Measurements from ENCODE around the gene BRF1. TPM values are rescaled to one million over a fixed set of nuclear protein-coding genes. Genes with fewer than 3 reads are reported as not detected.

Gene BRF1
- total RNA-seq, 4 donors from 2014 or later = 44.5 to 99.6 (median 56.2) TPM

DNA sequence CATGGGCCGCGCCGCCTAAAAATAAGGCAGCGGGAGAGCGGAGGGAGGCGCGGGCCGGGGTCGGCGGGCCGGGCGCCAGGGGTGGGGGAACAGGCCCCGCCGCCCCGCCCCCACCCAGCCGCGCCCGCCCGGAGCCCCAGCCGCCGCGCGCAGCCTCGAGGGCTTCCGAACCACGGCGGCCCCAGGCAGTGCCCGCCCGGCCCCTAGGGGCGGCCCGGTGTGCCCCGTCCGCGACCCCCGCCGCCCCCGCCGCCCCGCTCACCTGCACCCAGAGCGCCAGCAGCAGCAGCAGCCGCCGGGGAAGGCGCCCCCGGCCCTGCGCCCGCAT is 132.7 kb downstream of the BRF1 start:
- DNase-seq = no peak
- Histone ChIP-seq H3K4me1 (peaks cover 3 to 29% of the 10 kb centered on the region in 2 donors), H3K27ac (no peak overlapping the region), H3K27me3 (no peaks in the 10 kb centered on the region), H3K9me3 (no peaks in the 10 kb centered on the region), H3K4me3 (replicated peaks in 1 of 3) (peak overlapping the region in 1 of 3 donors; percentile 46), H3K36me3 (no peaks in the 10 kb centered on the region)
- intact Hi-C loops (cut with DNase I) = no loop called here
- 0% methylated on average over 4 of the region's 46 CpGs; no CpG with 5 or more reads in 1 of the 2 donors for WGBS, 2 donors
- TF ChIP-seq, protein P1, sequence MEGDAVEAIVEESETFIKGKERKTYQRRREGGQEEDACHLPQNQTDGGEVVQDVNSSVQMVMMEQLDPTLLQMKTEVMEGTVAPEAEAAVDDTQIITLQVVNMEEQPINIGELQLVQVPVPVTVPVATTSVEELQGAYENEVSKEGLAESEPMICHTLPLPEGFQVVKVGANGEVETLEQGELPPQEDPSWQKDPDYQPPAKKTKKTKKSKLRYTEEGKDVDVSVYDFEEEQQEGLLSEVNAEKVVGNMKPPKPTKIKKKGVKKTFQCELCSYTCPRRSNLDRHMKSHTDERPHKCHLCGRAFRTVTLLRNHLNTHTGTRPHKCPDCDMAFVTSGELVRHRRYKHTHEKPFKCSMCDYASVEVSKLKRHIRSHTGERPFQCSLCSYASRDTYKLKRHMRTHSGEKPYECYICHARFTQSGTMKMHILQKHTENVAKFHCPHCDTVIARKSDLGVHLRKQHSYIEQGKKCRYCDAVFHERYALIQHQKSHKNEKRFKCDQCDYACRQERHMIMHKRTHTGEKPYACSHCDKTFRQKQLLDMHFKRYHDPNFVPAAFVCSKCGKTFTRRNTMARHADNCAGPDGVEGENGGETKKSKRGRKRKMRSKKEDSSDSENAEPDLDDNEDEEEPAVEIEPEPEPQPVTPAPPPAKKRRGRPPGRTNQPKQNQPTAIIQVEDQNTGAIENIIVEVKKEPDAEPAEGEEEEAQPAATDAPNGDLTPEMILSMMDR (IDR thresholded peaks at IDR 0.05) = no peak
- no peak for TF ChIP-seq POLR2A (IDR thresholded peaks at IDR 0.05)

DNA sequence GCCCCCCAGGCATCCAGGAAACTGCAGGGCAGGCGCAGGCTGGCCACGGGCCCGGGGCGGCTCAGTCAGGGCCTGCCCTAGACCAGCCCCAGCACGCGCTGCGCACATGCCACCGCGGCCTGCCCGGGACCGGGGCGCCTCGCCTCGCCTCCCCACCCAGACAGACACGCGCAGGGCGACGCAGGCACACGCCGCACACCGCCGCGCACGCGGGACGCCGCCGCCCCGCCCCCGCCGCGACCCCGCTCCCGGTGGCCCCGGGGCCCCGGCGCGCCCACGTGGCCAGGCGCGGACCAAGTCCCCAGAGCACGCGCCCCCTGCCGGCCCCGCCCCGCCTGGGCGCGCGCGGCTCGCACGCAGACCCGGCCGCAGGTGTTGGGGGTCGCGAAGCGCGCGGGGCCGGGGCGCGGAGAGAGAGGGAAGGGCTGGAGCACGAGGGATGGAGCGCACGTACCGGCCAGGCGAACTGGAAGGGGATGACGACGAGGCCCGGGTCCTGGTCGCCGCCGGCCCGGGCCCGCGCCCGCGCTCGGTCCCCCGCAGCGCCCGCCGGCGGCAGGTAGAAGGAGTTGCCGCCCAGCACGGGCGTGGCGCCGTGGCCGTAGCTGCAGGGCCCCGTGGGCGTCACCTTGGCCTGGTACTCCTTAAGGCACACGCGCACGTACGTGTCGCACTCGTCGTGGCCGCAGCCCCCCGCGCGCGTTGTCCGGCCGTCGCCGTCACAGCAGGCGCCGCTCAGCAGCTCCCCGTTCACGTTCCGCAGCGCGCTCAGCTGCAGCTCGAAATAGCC is 133.3 kb downstream of the BRF1 start:
- Histone ChIP-seq H3K27me3 (no peaks in the 10 kb centered on the region), H3K9me3 (no peaks in the 10 kb centered on the region), H3K4me1 (peaks cover 3 to 29% of the 10 kb centered on the region in 2 donors), H3K27ac (no peak overlapping the region), H3K4me3 (replicated peaks in 1 of 3) (peak overlapping the region in 1 of 3 donors; percentile 46), H3K36me3 (no peaks in the 10 kb centered on the region)
- 2 to 4% methylated on average over 34 to 43 of the region's 116 CpGs for WGBS, 2 donors
- intact Hi-C loops (cut with DNase I) = no loop called here
- DNase-seq = peak; percentile 15 to 27
- TF ChIP-seq, protein P1 (IDR thresholded peaks at IDR 0.05) = peak in 2 of 6 experiments; percentile 2 to 14
- TF ChIP-seq POLR2A (IDR thresholded peaks at IDR 0.05) = no peak

DNA sequence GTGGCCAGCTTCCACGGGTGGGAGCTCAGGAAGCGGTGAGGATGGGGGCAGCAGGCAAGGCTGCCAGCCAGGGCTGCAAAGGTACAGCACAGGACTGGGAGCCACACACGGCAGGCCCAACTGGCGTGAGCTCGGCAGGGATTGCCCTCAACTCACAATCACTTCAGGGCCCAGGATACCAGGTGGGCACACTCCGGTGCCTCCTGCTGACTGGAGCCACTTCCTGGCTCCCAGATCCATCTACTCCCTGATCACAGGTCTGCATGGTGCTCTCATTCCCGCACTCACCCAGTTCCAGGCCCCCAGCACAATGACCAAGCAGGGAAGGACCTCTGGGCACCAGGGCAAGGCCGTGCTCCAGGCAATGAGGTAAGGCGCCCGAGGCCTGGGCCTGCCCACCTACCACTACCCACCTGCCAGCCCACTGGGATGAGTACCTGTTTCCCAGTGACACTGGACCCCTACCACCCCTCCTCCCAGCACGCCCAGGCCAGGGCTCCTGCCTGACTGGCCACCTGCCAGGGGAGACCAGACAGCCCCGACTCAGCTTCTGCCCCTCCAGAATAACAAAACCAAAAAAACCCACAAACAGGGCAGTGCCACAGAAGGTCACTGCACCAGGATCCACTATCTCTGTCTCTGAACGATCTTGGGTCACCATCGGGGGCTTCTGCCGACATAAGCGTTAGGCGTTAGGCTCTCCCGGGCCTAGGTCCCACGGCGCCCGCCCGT is 134.1 kb downstream of the BRF1 start:
- no peak overlapping the region for H3K27ac ChIP-seq
- no peaks in the 10 kb centered on the region for H3K9me3 ChIP-seq
- no peak for TF ChIP-seq POLR2A (IDR thresholded peaks at IDR 0.05)
- TF ChIP-seq, protein P1 (IDR thresholded peaks at IDR 0.05) = no peak
- 74 to 77% methylated on average over 4 to 10 of the region's 22 CpGs for WGBS, 2 donors
- H3K36me3 ChIP-seq = no peaks in the 10 kb centered on the region
- H3K4me1 ChIP-seq = peaks cover 3 to 29% of the 10 kb centered on the region in 2 donors
- H3K4me3 ChIP-seq (replicated peaks in 1 of 3) = no peak overlapping the region
- H3K27me3 ChIP-seq = no peaks in the 10 kb centered on the region
- intact Hi-C loops (cut with DNase I) = no loop called here
- DNase-seq = no peak

DNA sequence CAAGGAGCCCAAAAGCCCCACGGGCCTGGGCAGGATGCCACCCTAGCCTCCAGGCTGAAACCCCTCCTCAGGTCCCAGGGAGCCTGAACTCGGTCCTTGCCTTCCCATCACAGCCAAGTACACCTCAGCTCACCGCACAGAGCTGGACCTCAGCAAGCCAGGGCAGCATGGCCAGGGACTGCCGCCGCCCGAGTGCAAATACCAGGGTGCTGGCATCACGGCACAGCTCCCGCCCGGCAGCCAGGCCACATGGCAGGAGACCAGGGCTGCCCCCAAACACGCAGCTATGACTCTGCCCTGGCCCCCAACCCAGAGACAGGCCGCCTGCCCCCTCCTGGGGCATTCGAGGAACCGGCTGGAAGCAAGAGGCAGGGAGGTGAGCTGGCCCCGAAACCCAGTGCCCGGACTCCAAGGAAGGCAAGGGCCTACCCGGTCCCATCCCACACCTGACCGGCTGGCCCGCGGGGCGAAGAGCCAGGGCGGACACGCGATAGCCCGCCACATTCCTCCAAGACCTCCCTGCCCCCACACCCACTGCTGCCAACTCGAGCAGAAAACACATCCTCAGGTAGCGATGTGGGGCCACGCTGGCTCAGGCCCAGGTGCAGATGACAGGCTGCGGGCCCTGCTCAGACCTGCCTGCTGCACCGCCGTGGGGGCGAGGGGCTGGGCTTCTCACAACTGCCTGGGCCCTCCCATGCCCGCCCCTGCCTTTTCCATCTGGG is 134.9 kb downstream of the BRF1 start:
- TF ChIP-seq POLR2A (IDR thresholded peaks at IDR 0.05) = no peak
- TF ChIP-seq, protein P1 (IDR thresholded peaks at IDR 0.05) = no peak
- no peak overlapping the region for H3K4me3 ChIP-seq (replicated peaks in 1 of 3)
- no peaks in the 10 kb centered on the region for H3K9me3 ChIP-seq
- H3K36me3 ChIP-seq = no peaks in the 10 kb centered on the region
- H3K4me1 ChIP-seq = peaks cover 3 to 25% of the 10 kb centered on the region in 2 donors
- no peak overlapping the region for H3K27ac ChIP-seq
- peak in 1 of 2 donors; percentile 20 for DNase-seq
- WGBS, 2 donors = 76 to 80% methylated on average over 1 to 23 of the region's 32 CpGs
- intact Hi-C loops (cut with DNase I) = no loop called here
- no peaks in the 10 kb centered on the region for H3K27me3 ChIP-seq

Measured in thyroid gland (tissue), 4 donors.